HG03103 (cell line): ENCODE measurements around the gene ABCA13.

Experiments
- ATAC-seq: cut with Tn5 transposase; IDR thresholded peaks from one replicate; pipeline ENCODE4 v1.9.1; 2021; ENCODE audit warnings: low read depth; ENCODE audit not compliant: unreplicated experiment

Gene ABCA13

GRCh38 chr7:48224042-48224441 is 52.8 kb downstream of the ABCA13 start:
- ATAC-seq: no peak

GRCh38 chr7:48225101-48225500 is 53.8 kb downstream of the ABCA13 start:
- no peak for ATAC-seq

GRCh38 chr7:48237354-48237753 is 66.1 kb downstream of the ABCA13 start:
- no peak for ATAC-seq

- no peak for ATAC-seq
Observed at GRCh38 chr7:48242846-48243245, 71.6 kb downstream of the ABCA13 start.

- ATAC-seq: no peak
Observed at GRCh38 chr7:48244864-48245271, 73.6 kb downstream of the ABCA13 start.

- peak; percentile 53 for ATAC-seq
Observed at GRCh38 chr7:48245751-48246472, 74.7 kb downstream of the ABCA13 start.

GRCh38 chr7:48249166-48249565 is 77.9 kb downstream of the ABCA13 start:
- no peak for ATAC-seq

- ATAC-seq: no peak
Observed at GRCh38 chr7:48250441-48250951, 79.2 kb downstream of the ABCA13 start.

GRCh38 chr7:48251766-48252165 is 80.5 kb downstream of the ABCA13 start:
- ATAC-seq: peak; percentile 90

- ATAC-seq: no peak
Observed at GRCh38 chr7:48252995-48253394, 81.7 kb downstream of the ABCA13 start.

GRCh38 chr7:48255046-48255445 is 83.8 kb downstream of the ABCA13 start:
- no peak for ATAC-seq

GRCh38 chr7:48259463-48260280 is 88.4 kb downstream of the ABCA13 start:
- no peak for ATAC-seq

GRCh38 chr7:48261696-48262095 is 90.4 kb downstream of the ABCA13 start:
- no peak for ATAC-seq

GRCh38 chr7:48262606-48263310 is 91.5 kb downstream of the ABCA13 start:
- no peak for ATAC-seq

- no peak for ATAC-seq
Observed at GRCh38 chr7:48263311-48263650, 92.0 kb downstream of the ABCA13 start.

GRCh38 chr7:48269066-48269465 is 97.8 kb downstream of the ABCA13 start:
- ATAC-seq: no peak

GRCh38 chr7:48274662-48275061 is 103.4 kb downstream of the ABCA13 start:
- ATAC-seq: no peak

GRCh38 chr7:48279420-48279819 is 108.2 kb downstream of the ABCA13 start:
- no peak for ATAC-seq

GRCh38 chr7:48280100-48280499 is 108.8 kb downstream of the ABCA13 start:
- ATAC-seq: no peak

- no peak for ATAC-seq
Observed at GRCh38 chr7:48285373-48285772, 114.1 kb downstream of the ABCA13 start.

GRCh38 chr7:48286836-48287235 is 115.6 kb downstream of the ABCA13 start:
- ATAC-seq: no peak
